Breast epithelium (tissue), 3 donors: Measurements from ENCODE around the gene USP53.

Source experiments
- POLR2AphosphoS5 ChIP-seq, 3 donors: sonication (generic); formaldehyde crosslinking; IDR thresholded peaks; one replicate each; pipeline ENCODE4 v1.6.1; 2017; ENCODE audit warnings: antibody characterized with exemption in 3 of 3
- TF ChIP-seq, protein P1 (sequence below), 3 donors: fragments of 450-650 bp; IDR thresholded peaks; one replicate each; pipeline ENCODE4 v1.5.1; 2016 to 2017; ENCODE audit warnings: antibody characterized with exemption in 3 of 3, mild to moderate bottlenecking in 3 of 3, moderate library complexity in 3 of 3

GRCh38 chr4:119303587-119304305 is 91.2 kb downstream of the USP53 start:
- TF ChIP-seq, protein P1, sequence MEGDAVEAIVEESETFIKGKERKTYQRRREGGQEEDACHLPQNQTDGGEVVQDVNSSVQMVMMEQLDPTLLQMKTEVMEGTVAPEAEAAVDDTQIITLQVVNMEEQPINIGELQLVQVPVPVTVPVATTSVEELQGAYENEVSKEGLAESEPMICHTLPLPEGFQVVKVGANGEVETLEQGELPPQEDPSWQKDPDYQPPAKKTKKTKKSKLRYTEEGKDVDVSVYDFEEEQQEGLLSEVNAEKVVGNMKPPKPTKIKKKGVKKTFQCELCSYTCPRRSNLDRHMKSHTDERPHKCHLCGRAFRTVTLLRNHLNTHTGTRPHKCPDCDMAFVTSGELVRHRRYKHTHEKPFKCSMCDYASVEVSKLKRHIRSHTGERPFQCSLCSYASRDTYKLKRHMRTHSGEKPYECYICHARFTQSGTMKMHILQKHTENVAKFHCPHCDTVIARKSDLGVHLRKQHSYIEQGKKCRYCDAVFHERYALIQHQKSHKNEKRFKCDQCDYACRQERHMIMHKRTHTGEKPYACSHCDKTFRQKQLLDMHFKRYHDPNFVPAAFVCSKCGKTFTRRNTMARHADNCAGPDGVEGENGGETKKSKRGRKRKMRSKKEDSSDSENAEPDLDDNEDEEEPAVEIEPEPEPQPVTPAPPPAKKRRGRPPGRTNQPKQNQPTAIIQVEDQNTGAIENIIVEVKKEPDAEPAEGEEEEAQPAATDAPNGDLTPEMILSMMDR (IDR thresholded peaks at IDR 0.05), result no peak
- no peak for TF ChIP-seq POLR2AphosphoS5 (IDR thresholded peaks at IDR 0.05)
